ENCODE results near the gene CSRNP3. TPM values are rescaled to one million over a fixed set of nuclear protein-coding genes. Genes with fewer than 3 reads are reported as not detected.

The CSRNP3 gene
- total RNA-seq, 4 donors from 2014 or later, result 1.3 to 5.5 (median 2.6) TPM

GRCh38 chr2:165563468-165564225, 94.1 kb downstream of the CSRNP3 start:
- no peak overlapping the region for H3K27ac ChIP-seq
- WGBS, 2 donors, result 93% methylated on average over 6 of the region's 6 CpGs

GRCh38 chr2:165566008-165566407, 96.5 kb downstream of the CSRNP3 start:
- no peaks in the 10 kb centered on the region for H3K36me3 ChIP-seq
- no peaks in the 10 kb centered on the region for H3K4me1 ChIP-seq
- no peak for DNase-seq (ENCODE audit: low spot score in 2 of 2)
- H3K27ac ChIP-seq, result no peak overlapping the region
- WGBS, 2 donors, result 79 to 87% methylated on average over 4 of the region's 4 CpGs
- H3K4me3 ChIP-seq, result no peak overlapping the region
- no peaks in the 10 kb centered on the region for H3K27me3 ChIP-seq
- TF ChIP-seq POLR2A (IDR thresholded peaks at IDR 0.05) (no peak), EP300 (IDR thresholded peaks at IDR 0.05) (no peak), CTCF (IDR thresholded peaks at IDR 0.05) (no peak)
- H3K9me3 ChIP-seq, result no peaks in the 10 kb centered on the region

More at GRCh38 chr2:165563468-165564225, 94.1 kb downstream of the CSRNP3 start:
- Histone ChIP-seq H3K4me3 (no peak overlapping the region), H3K4me1 (no peaks in the 10 kb centered on the region), H3K9me3 (no peaks in the 10 kb centered on the region), H3K36me3 (no peaks in the 10 kb centered on the region), H3K27me3 (no peaks in the 10 kb centered on the region)
- DNase-seq (ENCODE audit: low spot score in 2 of 2), result no peak
- TF ChIP-seq POLR2A (IDR thresholded peaks at IDR 0.05) (no peak), EP300 (IDR thresholded peaks at IDR 0.05) (no peak), CTCF (IDR thresholded peaks at IDR 0.05) (no peak)

- Histone ChIP-seq H3K9me3 (no peaks in the 10 kb centered on the region), H3K27ac (no peak overlapping the region), H3K36me3 (no peaks in the 10 kb centered on the region), H3K27me3 (no peaks in the 10 kb centered on the region), H3K4me1 (peaks cover 0 to 2% (median 0%) of the 10 kb centered on the region in 4 donors), H3K4me3 (no peak overlapping the region)
- WGBS, 2 donors, result 71 to 94% methylated on average over 2 of the region's 2 CpGs
- TF ChIP-seq EP300 (IDR thresholded peaks at IDR 0.05) (no peak), POLR2A (IDR thresholded peaks at IDR 0.05) (no peak), CTCF (IDR thresholded peaks at IDR 0.05) (no peak)
- no peak for DNase-seq (ENCODE audit: low spot score in 2 of 2)
These were observed 97.8 kb downstream of the CSRNP3 start for GRCh38 chr2:165567273-165567672.

GRCh38 chr2:165568361-165568760, 98.9 kb downstream of the CSRNP3 start:
- no peak overlapping the region for H3K4me3 ChIP-seq
- peaks cover 0 to 5% (median 0%) of the 10 kb centered on the region in 4 donors for H3K4me1 ChIP-seq
- H3K27ac ChIP-seq, result no peak overlapping the region
- no peaks in the 10 kb centered on the region for H3K36me3 ChIP-seq
- no peak for DNase-seq (ENCODE audit: low spot score in 2 of 2)
- TF ChIP-seq CTCF (IDR thresholded peaks at IDR 0.05), result no peak
- no peak for TF ChIP-seq EP300 (IDR thresholded peaks at IDR 0.05)
- TF ChIP-seq POLR2A (IDR thresholded peaks at IDR 0.05), result no peak
- H3K27me3 ChIP-seq, result no peaks in the 10 kb centered on the region
- no peaks in the 10 kb centered on the region for H3K9me3 ChIP-seq

GRCh38 chr2:165571477-165571876, 102.0 kb downstream of the CSRNP3 start:
- DNase-seq (ENCODE audit: low spot score in 2 of 2), result no peak
- Histone ChIP-seq H3K4me3 (no peak overlapping the region), H3K27me3 (no peaks in the 10 kb centered on the region), H3K36me3 (no peaks in the 10 kb centered on the region), H3K4me1 (peaks cover 0 to 10% (median 1%) of the 10 kb centered on the region in 4 donors), H3K9me3 (no peaks in the 10 kb centered on the region), H3K27ac (peak overlapping the region in 1 of 4 donors; percentile 22)
- TF ChIP-seq EP300 (IDR thresholded peaks at IDR 0.05) (no peak), CTCF (IDR thresholded peaks at IDR 0.05) (no peak), POLR2A (IDR thresholded peaks at IDR 0.05) (no peak)
- 88 to 97% methylated on average over 1 of the region's 1 CpG for WGBS, 2 donors

All from tibial nerve (tissue), 4 donors.